SKM-1 treated with dmso at 0.1 percent for 144 hours (cell line): ENCODE measurements around the gene MEF2C.
A peak's percentile ranks its signal among the peaks of the same experiment; 100 is the strongest.

Experiments used
- DNase-seq: peaks from one replicate; lab custom pipeline; 2025; ENCODE audit not compliant: unreplicated experiment; lab: John Stamatoyannopoulos, UW

MEF2C gene

DNA sequence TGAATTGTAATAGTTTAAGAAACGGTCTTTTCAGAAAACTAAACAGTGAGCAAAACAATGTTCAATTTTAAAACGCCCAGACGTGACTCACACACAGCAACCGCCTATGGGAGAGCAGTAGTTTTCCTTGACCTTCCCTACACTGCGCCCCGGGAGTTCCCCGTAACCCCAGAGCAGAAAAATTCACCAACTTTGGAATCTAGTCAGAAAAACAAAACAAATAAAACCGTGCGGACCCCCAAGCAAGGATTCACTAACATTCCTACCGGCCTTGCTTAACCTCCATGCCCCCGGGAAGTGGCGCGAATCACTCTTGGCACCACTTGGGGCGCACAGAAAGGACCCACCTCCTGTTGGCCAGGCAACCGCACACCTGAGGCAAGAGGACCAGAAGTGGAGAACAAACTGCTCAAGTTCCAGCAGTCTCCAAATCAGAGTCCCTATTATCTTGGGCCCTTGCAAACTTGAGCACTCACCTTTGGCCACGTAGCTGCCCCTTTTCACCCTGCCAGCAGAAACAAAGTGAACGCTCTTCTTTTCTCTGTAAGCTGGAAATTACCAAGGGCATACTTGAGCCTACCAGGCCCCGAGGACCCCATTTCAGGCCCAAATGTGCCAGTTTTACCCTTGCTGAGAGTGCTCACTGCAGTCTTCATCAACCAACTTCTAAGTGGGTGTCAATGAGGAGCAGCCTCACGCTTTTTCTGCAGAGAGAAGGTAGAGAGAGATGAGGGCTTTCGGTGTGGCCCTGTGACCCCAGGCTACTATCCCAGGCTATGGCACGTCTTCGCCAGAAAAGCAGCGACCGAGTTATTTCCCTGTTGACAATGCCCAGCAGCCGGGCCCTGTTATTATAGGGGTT lies 189.7 kb downstream of the MEF2C start:
- DNase-seq: no peak

DNA sequence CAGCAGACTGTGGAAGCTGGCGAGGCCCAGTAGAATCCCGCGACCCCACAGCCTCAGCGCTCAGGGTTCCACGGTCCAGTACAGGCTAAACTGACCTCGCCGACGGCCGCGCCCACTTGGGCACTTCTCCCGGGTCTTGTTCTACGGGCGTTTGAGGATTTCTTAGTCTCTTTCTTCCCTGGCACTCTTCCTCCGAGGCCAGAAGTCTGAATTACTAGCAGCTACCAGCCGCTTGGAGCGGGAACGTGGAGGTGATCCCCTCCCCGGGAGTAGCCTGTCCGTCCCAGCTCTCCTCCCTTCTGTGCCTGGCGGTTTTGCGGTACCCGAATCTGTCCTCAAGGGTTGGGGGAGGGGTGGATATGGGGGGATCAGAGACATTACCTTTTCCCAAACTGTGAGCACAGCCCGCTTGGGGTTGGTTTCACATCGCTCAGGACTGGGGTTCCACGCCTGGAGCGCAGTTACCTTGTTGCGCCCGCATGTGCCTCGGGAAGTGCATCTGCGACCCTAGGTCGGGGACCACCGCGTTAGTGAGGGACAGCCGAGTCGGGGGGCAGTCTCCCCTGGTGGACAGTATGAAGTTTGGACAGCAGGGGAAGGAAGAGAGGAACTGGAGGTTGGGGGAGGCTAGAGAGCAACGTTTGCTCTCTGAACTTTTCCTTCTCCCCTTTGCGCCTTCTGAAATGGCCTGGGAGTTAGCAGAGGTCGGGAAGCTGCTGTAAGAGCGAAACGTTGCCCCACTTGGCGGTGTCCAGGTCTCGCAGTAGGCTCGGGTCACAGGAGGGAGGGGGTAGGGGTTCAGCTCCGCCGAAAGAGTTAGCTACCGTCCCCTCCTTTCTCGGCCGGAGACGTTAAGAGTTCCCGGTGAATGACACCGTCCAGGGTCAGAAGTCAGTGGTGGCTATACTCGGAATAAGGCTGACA lies 190.8 kb downstream of the MEF2C start:
- DNase-seq: no peak

GRCh38 chr5:88691230-88691582 lies 191.8 kb downstream of the MEF2C start:
- DNase-seq: no peak

DNA sequence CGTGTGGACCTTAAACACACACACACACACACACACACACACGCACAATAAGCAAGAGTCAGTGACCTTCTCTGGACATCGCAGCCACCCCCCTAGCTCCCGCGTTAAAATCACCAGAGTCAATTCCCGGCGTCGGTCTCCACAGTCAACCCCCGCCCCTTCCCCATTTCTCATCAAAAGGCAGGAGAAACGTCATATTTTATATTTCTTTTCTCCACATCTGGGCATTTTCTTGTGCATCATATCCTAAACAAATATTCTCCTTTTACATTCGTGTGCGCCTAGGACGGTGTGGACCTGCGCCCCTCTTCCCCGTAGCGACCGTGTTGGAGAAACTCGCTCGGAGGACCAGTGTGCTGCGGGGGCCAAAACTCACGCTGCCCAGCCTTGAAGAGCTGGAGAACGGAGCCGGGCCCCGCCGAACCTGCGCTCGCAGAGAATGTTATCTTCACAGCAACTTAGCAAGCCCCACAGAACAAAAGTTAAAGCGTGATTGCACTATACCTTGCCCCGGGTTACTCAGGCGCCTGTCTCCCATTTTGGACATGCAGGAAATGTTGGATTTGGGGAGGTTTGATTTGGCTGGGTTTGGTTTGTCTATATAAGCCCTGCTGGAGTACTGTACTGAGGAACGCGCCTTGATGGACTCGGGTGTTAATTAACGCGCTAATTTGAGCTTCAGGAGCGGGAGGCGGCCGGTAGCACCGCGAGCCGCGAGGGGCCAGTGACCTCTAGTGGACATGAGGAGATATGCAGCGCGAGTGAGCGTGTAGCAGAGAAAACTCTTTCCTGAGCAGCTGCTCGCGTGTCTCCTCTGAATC lies 192.4 kb downstream of the MEF2C start:
- DNase-seq: peak; percentile 68

- DNase-seq: no peak
These were observed 193.1 kb downstream of the MEF2C start for GRCh38 chr5:88689668-88690408.

GRCh38 chr5:88688984-88689667 lies 193.9 kb downstream of the MEF2C start:
- DNase-seq: no peak

DNA sequence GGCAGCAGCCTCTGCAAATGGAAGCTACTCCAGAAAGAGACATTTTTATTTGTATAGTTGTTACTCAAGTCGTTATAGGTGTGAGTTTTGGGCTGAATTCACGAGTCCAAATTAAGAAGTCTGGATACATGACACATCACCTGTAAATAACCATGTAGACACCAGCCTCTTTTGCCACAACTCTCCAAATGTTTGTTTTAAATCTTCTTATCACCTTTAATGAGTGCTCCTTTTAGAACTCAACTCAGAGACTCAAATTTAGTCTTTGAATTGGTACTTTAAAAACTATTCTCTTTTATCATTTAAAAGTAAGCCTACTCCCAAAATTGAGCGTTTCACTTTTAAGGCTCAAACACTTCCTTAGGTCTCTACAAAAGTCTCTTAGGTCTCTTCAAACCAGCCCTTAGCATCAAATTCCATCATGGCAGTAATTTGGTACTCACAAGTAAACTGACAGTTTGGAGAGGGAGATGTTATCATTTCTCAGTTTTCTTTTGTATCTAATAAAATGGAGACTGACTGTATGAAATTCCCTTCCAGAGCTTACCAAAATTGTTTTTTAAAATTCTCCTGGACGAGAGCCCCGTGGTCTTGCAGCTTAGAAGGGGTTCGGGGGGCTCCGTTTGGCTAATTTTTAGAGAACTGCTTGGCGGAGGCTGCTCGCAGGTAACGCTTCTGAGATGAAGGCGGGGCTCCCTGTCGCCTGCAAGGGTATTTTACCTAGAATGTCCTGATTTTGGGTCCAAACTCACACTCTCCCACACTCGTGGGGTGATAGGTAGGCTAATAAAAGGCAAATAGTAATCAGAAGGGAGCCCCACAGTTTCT lies 194.6 kb downstream of the MEF2C start:
- DNase-seq: no peak

DNA sequence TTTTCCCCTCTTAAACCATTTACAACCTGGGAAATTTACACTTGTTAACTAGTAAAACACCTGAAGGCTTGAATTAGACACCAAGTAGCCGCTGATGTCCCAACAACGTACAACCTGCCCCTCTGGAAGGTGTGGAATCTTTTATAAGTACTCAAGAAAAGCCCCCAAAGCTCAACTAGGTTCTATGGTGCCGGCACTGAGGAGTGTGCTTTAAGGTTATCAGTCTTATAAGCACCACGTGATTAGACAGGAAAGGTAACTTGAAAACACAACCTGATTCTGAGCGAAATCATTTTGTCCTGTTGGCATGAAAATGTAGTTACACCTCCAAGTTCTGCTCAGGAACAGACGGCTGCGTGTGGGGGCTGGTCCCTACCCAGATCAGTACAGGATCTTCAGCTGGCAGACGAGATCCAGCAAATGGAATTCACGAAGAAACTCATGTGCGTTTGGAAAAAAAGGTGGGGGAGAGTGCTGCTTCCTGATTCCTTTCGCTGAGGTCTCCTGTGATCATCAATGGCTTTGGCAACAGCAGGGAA lies 195.5 kb downstream of the MEF2C start:
- no peak for DNase-seq

GRCh38 chr5:88686726-88687125 lies 196.3 kb downstream of the MEF2C start:
- no peak for DNase-seq

DNA sequence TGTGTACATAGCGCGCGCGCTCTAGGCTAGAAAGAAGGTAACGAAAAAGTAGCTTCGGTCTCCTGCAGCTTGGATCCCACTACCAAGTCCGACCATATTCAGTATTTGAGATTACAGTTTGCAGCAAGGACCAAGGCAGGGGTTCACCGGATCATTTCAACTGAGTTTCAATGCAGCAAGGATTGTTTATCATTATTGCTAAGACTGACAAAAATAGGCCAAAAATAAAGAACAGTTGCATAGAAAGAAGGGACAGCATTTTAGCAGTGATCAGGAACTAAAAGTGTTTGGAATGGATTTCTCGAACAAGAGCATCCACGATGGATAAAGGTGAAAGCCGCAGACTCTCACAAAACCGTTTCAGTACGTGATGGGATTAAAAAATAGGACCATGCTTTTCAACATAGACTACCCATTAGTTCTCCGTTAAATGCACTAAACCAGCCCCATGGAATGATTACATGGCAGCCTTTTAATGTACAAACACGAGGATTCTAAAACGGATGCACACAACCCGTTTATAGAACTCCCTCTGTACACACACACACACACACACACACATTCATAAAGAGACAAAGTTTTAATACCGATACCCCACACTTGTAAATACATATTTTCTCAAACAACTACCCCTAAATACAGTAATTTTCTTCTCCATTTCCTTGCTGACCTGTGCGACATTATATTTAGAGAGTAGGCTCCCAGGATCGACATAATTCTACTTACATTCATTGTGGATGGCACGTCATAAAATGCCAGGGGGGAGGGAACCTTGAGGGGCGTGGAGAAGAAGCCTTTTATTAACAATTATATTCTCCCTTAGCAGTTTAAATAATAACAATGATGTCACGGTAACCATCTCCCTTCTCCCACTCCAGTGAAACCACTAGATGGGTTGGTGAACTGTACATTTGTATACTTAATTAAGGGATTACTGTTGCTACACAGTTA lies 197.1 kb downstream of the MEF2C start:
- no peak for DNase-seq

DNA sequence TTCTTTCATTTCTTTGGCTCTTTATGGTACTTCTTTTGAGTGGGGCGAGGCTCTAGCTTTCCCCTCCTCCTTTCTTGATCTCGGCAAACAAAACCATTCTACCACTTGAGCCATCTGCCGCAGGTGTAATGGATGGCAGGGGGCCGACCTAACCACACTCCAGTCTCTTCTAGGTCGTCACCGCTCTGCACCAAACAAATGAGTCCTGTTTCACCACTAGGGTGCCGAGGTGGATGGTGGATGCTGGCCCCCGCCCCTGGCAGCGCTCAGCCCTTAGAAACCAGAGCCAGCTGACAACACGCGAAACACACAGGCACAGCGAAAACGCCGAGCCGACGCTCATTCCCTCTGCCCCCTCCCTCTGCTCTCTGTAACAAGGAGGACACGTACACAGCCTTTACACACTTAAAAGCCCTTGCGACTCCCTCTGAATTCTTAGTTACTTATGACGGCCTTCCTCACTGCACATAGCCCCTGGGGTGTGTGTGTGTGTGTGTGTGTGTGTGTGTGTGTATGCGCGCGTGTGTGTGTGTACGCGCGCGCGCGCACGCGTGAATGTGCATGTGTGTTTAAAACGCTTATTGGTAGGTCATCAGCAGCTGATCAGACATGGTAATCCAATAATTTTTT lies 199.4 kb downstream of the MEF2C start:
- no peak for DNase-seq

GRCh38 chr5:88682881-88683361 lies 200.1 kb downstream of the MEF2C start:
- no peak for DNase-seq

GRCh38 chr5:88682131-88682530 lies 200.9 kb downstream of the MEF2C start:
- DNase-seq: no peak

- no peak for DNase-seq
These were observed 201.7 kb downstream of the MEF2C start for GRCh38 chr5:88681211-88681803.

DNA sequence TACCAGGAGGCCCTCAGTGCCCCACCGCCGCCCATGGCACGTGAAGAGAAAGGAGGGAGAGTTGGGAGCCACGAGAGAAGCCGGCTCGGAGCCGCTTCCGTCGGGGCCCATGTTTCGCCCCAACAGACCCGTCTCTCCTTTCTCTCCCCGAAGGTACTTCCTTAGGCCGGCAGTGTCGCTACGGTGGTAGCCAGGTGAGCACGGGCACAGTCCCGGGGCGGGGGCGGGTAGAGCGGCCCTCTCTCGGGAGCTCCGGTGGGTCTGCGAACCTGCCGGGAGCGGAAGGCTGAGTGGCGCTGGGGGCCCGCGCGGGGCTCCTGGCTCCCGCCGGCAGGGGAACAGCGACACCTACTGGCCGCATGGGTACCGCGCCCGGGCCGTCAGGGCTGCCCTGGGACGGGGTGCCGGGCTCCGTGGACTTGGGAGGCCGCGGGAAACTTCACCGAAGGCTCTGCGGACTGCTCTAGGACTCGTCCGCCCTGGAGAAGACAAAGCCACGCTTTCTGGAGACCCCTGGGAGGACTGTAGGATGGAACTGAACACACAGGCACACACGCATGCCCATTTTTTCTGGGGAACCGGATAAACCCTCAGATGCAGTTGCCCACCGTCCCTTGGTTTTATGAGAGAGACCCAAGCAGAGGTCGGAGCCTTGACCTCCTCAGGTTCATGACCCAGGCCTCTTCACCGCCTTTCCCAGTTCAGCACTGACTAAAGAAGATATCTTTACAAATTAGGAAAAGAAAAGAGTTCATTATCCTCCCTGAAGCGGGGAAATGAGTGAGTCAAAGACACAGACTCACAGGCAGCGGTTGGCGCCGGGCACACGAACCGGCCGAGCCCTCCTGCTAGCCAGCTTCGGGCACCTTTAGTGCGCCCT lies 202.5 kb downstream of the MEF2C start:
- peak; percentile 30 for DNase-seq

- DNase-seq: no peak
These were observed 203.3 kb downstream of the MEF2C start for GRCh38 chr5:88679638-88680037.
